ENCODE results near the gene ACOXL. TPM values are rescaled to one million over a fixed set of nuclear protein-coding genes. Genes with fewer than 3 reads are reported as not detected.

The ACOXL gene
- total RNA-seq, 4 donors from 2014 or later, result not detected

GRCh38 chr2:111102216-111102615 is 369.8 kb downstream of the ACOXL start:
- DNase-seq, result no peak
- TF ChIP-seq POLR2A (IDR thresholded peaks at IDR 0.05), result no peak
- TF ChIP-seq, protein P1, sequence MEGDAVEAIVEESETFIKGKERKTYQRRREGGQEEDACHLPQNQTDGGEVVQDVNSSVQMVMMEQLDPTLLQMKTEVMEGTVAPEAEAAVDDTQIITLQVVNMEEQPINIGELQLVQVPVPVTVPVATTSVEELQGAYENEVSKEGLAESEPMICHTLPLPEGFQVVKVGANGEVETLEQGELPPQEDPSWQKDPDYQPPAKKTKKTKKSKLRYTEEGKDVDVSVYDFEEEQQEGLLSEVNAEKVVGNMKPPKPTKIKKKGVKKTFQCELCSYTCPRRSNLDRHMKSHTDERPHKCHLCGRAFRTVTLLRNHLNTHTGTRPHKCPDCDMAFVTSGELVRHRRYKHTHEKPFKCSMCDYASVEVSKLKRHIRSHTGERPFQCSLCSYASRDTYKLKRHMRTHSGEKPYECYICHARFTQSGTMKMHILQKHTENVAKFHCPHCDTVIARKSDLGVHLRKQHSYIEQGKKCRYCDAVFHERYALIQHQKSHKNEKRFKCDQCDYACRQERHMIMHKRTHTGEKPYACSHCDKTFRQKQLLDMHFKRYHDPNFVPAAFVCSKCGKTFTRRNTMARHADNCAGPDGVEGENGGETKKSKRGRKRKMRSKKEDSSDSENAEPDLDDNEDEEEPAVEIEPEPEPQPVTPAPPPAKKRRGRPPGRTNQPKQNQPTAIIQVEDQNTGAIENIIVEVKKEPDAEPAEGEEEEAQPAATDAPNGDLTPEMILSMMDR (IDR thresholded peaks at IDR 0.05), result no peak
- no peak overlapping the region for H3K4me3 ChIP-seq
- no peak overlapping the region for H3K27ac ChIP-seq
- no peaks in the 10 kb centered on the region for H3K27me3 ChIP-seq
- no peaks in the 10 kb centered on the region for H3K9me3 ChIP-seq
- H3K4me1 ChIP-seq, result no peaks in the 10 kb centered on the region
- H3K36me3 ChIP-seq, result no peaks in the 10 kb centered on the region

GRCh38 chr2:111105926-111106325 is 373.6 kb downstream of the ACOXL start:
- Histone ChIP-seq H3K4me3 (no peak overlapping the region), H3K9me3 (no peaks in the 10 kb centered on the region), H3K4me1 (no peaks in the 10 kb centered on the region), H3K27me3 (no peaks in the 10 kb centered on the region), H3K36me3 (no peaks in the 10 kb centered on the region), H3K27ac (no peak overlapping the region)
- no peak for TF ChIP-seq POLR2A (IDR thresholded peaks at IDR 0.05)
- TF ChIP-seq, protein P1 (IDR thresholded peaks at IDR 0.05), result no peak
- DNase-seq, result no peak

DNA sequence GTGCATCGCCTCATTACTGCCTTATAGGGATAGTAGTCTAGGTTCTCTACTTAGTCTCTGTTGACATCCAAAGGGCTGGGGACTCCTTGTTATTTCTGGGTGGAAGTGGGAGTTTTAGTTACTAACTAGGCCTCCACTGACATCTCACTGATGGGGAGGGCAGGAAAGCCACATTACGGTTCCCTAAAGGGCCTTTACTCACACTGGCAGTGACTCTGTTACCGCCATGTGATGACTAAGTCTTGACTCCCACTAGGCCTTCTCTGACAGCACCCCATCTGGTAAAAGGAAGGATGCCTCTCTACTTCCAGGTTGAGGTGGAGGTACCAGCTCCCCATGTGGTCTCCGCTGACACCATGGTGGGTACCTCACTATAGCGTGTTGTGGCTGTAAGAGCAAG is 374.3 kb downstream of the ACOXL start:
- no peak overlapping the region for H3K27ac ChIP-seq

GRCh38 chr2:111108745-111109271 is 376.4 kb downstream of the ACOXL start:
- Histone ChIP-seq H3K27me3 (no peaks in the 10 kb centered on the region), H3K4me3 (no peak overlapping the region), H3K27ac (no peak overlapping the region), H3K36me3 (no peaks in the 10 kb centered on the region), H3K9me3 (no peaks in the 10 kb centered on the region), H3K4me1 (no peaks in the 10 kb centered on the region)
- no peak for DNase-seq
- TF ChIP-seq, protein P1 (IDR thresholded peaks at IDR 0.05), result no peak
- TF ChIP-seq POLR2A (IDR thresholded peaks at IDR 0.05), result no peak

More for the DNA sequence above, 374.3 kb downstream of the ACOXL start:
- DNase-seq, result no peak
- no peak overlapping the region for H3K4me3 ChIP-seq
- H3K4me1 ChIP-seq, result no peaks in the 10 kb centered on the region
- no peaks in the 10 kb centered on the region for H3K27me3 ChIP-seq
- no peaks in the 10 kb centered on the region for H3K36me3 ChIP-seq
- TF ChIP-seq POLR2A (IDR thresholded peaks at IDR 0.05), result no peak
- TF ChIP-seq, protein P1 (IDR thresholded peaks at IDR 0.05), result no peak
- H3K9me3 ChIP-seq, result no peaks in the 10 kb centered on the region

GRCh38 chr2:111111101-111111755 is 378.9 kb downstream of the ACOXL start:
- no peak for DNase-seq
- Histone ChIP-seq H3K36me3 (no peaks in the 10 kb centered on the region), H3K9me3 (no peaks in the 10 kb centered on the region), H3K27ac (no peak overlapping the region), H3K27me3 (no peaks in the 10 kb centered on the region), H3K4me3 (no peak overlapping the region), H3K4me1 (no peaks in the 10 kb centered on the region)
- TF ChIP-seq POLR2A (IDR thresholded peaks at IDR 0.05), result no peak
- TF ChIP-seq, protein P1 (IDR thresholded peaks at IDR 0.05), result no peak
